GM10847 (cell line): Measurements from ENCODE around the gene PCNX1.

Experiments
- POLR2A ChIP-seq: IDR thresholded peaks from 2 replicates; pipeline ENCODE4 v1.6.1; 2011; ENCODE audit not compliant: insufficient read length; ENCODE audit errors: extremely low read depth

Gene PCNX1

DNA sequence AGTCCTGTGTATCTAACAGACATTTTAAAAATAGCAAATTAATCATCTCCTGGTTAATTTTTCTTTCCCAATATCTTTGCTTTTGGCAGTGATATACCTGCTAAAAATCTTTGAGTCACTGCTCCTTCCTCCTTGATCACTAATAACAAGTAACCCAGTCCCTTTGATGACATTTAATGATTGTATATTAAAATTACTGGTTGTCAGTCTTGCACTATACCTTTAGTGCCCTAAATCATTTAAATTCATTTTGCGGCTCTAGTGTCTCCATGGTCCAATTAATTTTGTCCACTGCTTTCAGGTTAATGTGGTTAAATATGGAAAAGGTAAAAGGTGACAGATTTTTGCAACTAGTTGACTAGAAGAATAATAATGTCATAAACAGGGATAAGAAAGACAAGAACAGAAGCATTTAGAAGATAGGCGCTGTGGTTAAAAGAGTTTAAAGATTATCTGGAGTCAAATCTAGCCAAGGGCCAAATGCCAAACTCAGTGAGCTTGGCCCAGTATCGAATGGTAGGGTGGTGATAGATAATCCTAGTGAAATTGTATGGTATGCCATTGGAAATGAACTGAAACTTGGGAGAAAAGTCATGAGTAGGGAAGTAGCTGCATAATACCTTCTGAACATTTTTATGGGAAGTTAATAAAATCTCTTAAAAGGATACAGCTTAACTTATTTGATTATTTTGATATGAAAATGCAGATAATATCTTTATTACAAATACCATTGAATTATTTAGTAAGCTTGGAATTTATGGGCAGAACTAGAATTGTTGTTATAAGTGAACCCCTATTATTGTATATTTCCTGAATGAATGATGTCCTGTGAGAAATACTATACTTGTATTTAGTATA, 115.0 kb downstream of the PCNX1 start:
- no peak for TF ChIP-seq POLR2A

DNA sequence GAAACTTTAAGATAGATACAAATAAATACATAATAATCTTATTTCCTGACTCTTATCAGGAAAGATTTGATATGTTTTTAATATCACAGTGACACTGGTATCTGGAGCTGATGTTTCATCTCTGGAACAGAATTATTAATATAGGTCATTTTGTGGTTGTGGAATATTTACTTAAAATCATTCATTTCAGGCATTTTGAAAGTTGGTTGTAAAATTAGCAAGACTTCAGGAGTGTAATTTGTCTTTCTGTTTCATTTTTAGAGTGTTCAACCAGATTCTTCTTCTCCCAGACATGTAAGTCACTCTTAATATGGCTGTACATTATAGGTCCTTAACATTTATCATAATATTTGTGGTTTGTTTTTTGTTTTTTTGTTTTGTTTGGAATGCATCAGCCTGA, 115.7 kb downstream of the PCNX1 start:
- no peak for TF ChIP-seq POLR2A

DNA sequence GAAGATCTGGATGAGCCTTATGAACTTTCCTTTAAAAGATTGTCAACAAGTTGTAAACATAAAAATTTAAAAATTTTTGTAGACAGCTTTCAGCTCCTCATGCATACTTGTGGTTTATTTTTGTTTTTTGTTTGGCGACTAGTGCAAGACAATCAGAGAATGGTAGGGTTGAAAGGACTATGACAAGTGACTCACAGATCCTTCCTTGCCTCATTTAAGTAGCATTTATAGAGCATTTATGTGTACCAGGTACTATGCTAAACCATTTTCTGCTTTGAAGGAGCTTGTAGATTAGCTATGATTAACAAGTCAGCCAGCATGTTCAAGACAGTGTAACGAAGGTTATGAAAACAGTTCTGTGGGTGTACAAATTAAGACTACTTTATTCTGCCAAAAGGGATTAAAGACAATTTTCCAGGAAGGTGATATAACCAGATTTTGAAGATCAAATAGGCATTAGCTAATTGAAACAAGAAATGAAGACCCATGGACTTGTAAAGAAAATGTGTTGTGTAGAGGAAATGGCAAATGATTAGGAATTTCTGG, 122.0 kb downstream of the PCNX1 start:
- no peak for TF ChIP-seq POLR2A

DNA sequence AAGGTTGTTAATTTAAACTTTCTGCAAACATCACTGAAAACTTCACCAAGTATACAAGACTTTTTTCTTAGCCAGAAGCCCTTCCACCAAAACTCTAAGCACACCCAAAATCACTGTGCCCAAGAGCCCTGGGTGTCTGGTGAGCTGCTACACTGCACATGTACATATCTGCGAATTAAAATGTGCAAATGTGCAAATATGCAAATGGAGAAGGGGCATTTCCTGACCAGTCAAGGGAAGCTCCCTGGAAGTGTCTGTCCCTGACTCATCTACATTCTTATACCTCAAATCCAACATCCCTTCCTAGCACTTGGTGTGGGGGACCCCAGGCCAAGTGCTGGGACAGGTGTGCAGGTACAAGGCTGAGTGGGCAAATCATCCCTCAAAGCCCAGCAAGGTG, 123.7 kb downstream of the PCNX1 start:
- no peak for TF ChIP-seq POLR2A

GRCh38 chr14:71036433-71036832, 129.2 kb downstream of the PCNX1 start:
- TF ChIP-seq POLR2A, result no peak

DNA sequence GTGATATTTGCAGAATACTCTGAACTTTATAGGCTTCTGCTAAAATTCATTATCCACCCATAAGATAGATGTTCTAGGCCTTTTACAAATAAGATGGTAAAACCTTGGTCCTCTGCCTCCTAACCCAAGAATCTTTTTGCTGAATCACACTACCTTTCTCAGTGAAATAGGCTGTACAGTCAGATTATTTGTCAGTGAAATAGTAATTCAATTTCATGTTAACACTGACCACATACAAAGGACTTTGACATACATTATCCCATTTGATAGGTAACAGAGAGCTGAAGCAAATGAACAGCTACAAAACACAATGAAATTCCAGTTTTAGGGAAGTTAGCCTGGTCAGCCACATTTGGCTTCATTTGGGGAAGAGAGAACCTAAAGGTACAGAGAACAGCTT, 141.1 kb downstream of the PCNX1 start:
- TF ChIP-seq POLR2A, result no peak

DNA sequence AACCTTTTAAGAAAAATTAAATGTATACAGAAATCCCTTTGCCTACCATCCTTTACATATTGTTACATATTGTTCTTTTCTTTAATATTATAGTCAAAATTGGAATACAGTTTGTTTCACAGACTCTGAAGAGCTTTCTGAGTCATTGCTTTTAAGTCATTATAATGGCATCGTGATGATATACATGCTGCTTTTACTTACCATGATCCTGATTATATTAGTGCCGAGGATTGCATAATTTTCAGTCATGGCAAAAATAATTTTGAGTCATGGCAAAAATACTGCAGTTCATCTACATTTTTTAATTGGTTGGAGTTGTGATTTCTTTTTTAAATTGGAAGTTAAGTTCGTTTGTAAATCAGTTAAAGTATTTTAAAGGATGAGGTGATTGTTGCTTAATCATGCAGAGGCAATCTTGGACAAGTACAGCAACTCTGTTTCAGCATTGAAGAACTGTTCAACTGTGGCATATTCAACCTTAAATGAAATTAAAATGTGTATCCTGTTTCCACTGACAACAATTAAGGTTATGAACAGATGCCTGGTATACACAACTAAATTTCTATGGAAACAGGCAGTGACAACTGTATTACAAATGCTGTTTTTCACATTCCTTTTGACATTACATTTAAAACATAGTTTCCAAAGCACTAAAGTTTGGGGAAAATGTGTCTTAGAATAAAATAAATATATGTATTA, 142.3 kb downstream of the PCNX1 start:
- no peak for TF ChIP-seq POLR2A

- no peak for TF ChIP-seq POLR2A
Measured at GRCh38 chr14:71050227-71050823, 143.1 kb downstream of the PCNX1 start.

GRCh38 chr14:71054706-71055105, 147.4 kb downstream of the PCNX1 start:
- no peak for TF ChIP-seq POLR2A

DNA sequence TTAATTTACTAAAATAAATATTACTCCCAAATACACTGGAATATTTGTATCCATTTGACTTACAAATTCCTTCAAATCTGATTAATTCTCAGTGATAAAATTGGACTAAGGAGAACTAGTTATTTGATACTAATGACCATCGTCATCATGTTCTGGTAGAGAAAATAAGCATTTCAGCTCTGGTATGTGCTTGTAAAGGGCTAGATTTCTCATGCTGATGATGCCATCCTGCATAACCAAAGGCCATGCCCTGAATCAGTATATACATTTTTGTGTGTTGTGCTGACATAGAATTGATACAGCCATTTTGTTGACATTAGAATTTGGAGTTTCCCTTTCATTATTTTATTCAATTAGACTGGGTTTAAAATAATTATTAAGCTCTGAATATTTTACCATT, 148.9 kb downstream of the PCNX1 start:
- no peak for TF ChIP-seq POLR2A

DNA sequence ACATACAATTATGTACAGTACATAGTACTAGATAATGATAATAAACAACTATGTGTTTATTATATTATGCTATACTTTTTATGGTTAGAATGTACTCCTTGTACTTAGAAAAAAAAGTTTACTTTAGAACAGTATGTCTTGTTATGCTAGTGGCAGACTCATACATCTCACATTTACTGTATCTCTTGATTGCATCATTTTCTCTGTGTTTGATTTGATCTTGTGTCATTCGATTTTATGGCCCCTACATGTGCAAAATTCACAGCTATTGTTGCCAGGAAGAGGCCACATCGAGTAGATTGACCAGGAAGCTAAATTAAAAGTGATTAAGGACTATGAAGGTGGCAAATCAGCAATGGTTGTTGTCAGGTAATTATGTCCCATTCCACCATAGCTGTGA, 153.0 kb downstream of the PCNX1 start:
- no peak for TF ChIP-seq POLR2A

- TF ChIP-seq POLR2A, result no peak
Measured at GRCh38 chr14:71060825-71061455, 153.7 kb downstream of the PCNX1 start.

DNA sequence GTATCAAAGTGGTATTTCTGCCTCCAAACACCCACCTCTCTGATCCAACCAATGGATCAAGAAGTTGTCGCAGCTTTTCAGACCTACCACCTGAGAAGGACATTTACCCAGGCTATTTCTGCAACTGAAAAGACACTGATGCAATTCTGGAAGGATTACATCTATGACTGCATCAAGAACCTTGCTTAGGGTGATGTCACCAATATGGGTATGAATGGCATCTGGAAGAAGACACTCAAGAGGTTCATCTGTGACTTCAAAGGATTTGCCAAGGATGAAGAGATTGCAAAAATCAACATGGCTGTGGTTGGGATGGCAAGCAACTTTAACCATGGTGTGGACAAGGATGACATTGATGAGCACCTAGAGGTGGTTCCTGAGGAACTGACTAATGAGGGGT, 154.2 kb downstream of the PCNX1 start:
- TF ChIP-seq POLR2A, result no peak

- no peak for TF ChIP-seq POLR2A
Measured at GRCh38 chr14:71062581-71063303, 155.5 kb downstream of the PCNX1 start.

DNA sequence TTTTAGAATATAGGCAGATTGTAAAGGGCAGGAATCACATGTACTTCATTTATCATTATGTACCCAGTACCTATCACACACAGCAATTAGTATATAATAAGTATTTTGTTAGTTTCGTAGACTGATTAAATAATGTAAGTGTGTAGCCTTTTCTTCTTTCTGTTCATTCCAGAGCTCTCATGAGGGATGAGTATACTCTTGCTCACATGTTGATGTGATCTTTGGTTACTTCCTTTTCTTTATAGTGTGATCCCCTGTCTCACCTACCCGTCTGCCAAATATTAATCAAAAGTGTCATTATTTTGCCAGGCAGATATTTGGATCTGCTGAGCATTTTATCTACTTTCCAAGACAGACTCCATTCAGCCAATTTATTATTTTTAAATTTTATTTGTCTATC, 156.1 kb downstream of the PCNX1 start:
- no peak for TF ChIP-seq POLR2A
